GM20000 (cell line): ENCODE measurements around the gene TBR1.

Source experiments
- DNase-seq: peaks from one replicate; pipeline ENCODE4 v3.0.0; 2012; ENCODE audit warnings: low spot score
- TF ChIP-seq, protein P1 (sequence below): IDR thresholded peaks from 2 replicates; pipeline ENCODE4 v1.5.1; 2012; ENCODE audit warnings: mild to moderate bottlenecking, control low read depth; ENCODE audit errors: extremely low read depth, missing control alignments

The TBR1 gene

DNA sequence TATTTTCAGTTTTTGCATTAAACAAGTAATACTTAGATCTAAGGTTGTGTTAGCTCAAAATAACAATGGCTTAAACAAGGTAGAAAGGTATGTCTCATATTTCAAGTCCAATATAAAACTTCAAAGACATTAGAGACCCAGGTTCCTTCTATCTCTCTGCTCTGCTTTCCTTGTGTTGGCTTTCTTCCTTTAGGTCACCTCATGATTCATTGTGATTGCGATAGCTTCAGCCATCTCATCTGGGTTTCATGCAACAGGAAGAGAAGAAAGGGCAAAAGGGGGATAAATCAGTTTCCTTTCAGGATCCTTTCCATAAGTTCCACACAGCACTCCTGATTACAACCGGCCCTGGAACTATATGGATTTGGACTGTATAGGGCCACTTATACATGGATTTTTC, 16.0 kb upstream of the TBR1 start:
- DNase-seq: no peak
- TF ChIP-seq, protein P1, sequence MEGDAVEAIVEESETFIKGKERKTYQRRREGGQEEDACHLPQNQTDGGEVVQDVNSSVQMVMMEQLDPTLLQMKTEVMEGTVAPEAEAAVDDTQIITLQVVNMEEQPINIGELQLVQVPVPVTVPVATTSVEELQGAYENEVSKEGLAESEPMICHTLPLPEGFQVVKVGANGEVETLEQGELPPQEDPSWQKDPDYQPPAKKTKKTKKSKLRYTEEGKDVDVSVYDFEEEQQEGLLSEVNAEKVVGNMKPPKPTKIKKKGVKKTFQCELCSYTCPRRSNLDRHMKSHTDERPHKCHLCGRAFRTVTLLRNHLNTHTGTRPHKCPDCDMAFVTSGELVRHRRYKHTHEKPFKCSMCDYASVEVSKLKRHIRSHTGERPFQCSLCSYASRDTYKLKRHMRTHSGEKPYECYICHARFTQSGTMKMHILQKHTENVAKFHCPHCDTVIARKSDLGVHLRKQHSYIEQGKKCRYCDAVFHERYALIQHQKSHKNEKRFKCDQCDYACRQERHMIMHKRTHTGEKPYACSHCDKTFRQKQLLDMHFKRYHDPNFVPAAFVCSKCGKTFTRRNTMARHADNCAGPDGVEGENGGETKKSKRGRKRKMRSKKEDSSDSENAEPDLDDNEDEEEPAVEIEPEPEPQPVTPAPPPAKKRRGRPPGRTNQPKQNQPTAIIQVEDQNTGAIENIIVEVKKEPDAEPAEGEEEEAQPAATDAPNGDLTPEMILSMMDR: no peak

DNA sequence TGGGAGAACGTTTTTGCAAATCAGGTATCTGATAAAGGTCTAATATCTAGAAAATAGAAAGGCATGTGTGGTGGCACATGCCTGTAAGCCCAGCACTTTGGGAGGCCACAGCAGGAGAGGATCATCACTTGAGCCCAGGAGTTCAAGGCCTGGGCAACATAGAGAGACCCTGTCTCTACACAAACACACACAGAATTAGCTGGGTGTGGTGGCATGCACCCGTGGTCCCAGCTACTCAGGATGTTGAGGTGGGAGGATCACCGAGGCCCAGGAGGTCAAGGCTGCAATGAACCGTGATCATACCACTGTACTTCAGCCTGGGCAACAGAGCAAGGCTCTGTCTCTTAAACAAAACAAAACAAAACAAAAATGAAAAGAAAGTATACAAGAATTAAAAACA, 13.8 kb upstream of the TBR1 start:
- DNase-seq: no peak
- TF ChIP-seq, protein P1: no peak

DNA sequence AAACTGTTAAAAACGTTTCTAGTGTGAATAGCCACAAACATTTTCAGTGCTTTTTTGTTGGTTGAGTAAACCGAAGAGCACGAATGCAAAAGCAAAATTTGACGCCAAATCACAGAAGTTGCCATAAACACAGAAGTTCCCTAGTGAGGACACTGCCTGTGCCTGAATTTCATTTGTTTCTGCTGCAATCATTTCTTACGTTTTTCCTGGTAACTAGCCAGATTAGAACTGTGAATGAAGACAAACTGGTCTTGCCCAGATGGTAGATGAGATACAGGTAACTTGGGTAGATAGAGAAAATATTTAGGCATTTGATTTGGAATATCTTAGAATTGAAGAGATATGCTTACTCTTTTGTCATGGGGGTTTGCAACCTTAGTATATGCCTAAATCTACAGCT, 9.8 kb upstream of the TBR1 start:
- no peak for DNase-seq
- TF ChIP-seq, protein P1: no peak

DNA sequence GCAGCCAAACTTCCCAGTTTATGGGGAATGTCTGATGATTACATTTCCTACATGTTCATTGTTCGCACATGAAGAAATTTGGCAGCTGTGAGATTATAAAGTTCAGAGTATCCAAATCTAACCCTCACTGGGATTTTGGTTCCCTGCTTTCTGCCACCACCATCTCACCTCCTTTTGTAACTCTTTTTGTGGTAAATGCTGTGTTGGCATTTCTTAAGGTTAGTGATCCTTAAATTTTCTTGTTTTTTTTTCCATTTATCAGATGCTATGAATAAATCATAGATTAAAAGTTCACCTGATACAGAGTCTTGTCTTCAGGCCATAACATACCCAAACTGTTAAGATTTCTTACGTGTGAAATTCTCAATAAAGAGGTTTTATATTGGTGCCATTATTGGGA, 8.5 kb upstream of the TBR1 start:
- no peak for DNase-seq
- TF ChIP-seq, protein P1: no peak

DNA sequence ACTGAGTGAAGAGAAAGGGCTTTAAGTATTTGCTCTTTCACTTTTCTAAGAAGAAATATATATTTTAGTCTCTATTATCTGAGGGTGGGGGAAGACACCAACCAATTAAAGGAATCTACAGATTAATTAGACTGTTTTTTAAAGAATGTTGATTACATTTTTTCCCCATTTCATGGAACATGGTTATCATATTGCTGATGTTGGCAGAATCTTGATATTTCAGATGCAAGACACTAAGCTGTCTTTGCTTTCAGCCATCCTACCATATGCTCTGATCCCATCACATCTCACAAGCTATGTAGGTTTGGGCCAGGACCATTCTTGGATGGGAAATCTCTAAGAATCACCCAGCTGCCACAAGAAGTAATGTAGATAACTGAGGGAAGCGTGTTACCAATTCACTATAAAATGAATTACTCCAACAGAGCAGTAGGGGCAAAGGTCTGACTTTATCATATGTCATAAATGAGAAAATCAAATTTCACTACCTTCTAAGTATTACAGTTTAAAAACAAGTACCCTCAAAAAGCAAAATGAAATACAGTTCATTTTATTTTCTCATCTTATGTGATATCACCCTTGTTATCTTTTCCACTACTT, 6.7 kb upstream of the TBR1 start:
- DNase-seq: no peak
- TF ChIP-seq, protein P1: no peak

DNA sequence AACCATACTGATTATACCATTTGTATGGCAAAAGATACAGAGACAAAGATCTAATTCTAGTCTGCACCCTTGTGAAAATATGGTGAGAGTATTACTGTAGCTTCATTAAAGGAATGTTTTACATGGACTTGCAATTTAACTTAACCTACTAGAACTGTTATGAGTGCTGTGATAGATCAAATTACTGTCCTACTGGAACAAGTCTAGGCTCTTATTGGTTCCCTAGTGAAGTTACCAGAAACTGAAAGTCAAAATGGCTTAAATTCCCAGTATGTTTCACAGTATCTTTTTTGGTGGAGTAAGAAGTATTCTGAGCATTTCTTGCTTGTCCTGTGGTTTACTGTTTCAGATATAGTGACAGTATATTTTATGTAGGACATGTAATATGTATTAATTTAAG, 3.8 kb upstream of the TBR1 start:
- TF ChIP-seq, protein P1: no peak
- DNase-seq: no peak

DNA sequence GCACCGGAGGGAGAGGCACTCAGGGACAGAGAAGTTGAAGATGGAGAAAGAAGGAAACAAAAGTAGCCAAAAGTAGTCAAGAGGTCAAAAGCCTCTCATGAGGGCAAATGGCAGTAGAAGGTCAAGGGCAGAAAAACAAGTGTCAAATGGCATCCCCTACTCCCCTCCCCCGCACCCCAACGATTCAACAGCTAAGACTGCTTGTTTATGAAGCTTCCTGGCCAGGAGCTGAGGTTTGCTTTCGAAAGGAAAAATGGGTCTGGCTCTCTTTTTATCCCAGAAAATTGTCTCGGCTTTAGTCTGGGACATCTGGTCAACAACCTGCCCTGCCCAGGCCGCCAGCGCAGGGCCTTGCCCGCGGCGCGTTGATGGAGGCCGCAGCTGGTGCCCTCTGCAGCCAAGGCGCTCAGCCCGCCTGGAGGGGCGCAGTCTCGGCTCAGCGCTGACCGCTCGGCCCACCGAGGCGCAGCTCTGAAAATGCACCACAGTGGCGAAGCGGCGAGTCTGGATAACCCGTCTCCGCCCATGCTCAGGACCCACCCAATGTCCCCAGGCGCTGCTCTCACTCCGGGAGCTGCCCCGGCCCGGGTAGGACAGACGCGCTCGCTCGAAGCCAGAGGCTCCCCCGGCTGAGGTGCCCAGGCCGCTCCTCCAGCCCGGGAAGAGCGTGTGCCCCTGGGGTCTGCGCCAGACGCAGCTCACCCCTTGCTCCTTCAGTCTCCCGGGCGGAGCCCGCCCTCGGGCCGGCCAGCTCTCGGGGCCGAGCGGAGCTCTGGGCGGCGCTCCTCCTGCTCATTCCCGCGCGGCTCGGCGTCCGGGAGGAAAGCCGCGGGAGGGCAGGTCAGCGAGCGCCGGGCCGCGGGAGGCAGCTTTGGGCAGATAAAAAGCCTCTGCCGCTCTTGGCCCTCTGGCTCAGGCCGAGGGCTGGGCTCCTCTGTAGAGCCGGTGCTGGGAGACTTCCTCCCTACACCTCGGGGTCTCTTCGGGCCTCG, 1.8 kb upstream of the TBR1 start:
- TF ChIP-seq, protein P1: no peak
- DNase-seq: peak; percentile 56
